ENCODE measurements around the gene ZNF121. TPM values are rescaled to one million over a fixed set of nuclear protein-coding genes. Genes with fewer than 3 reads are reported as not detected.
A peak's percentile ranks its signal among the peaks of the same experiment; 100 is the strongest.

Gene ZNF121
- 61.1 and 66.2 TPM in 2 replicates for total RNA-seq (2022)
- percentile 97 among the genes with signal in this experiment for Bru-seq, nascent RNA
- percentile 97 among the genes with signal in this experiment for BruChase-seq, experiment 1, labeled RNA remaining after a 6-hour chase
- percentile 99 among the genes with signal in this experiment for BruChase-seq, experiment 2, labeled RNA remaining after a 2-hour chase
- long read RNA-seq, partial matches to known transcripts, result 1 of 2 reads
- long read RNA-seq, other reads (novel, unspliced or antisense), result 1 of 2 reads

- Mint-ChIP-seq H3K27ac (ENCODE audit: unreplicated experiment) (peak within 1 kb of the TSS; percentile 93), H3K4me1 (ENCODE audit: low read depth, unreplicated experiment) (peaks cover 17% of the 10 kb centered on the region), H3K27me3 (ENCODE audit: unreplicated experiment) (no peaks in the 10 kb centered on the region), H3K4me3 (ENCODE audit: low read depth, unreplicated experiment) (peak within 1 kb of the TSS; percentile 83), H3K9me3 (ENCODE audit: low read depth, unreplicated experiment) (peaks cover 2% of the 10 kb centered on the region), H3K36me3 (ENCODE audit: insufficient read depth, unreplicated experiment) (peaks cover 42% of the 10 kb centered on the region)
- TF ChIP-seq, protein P1, sequence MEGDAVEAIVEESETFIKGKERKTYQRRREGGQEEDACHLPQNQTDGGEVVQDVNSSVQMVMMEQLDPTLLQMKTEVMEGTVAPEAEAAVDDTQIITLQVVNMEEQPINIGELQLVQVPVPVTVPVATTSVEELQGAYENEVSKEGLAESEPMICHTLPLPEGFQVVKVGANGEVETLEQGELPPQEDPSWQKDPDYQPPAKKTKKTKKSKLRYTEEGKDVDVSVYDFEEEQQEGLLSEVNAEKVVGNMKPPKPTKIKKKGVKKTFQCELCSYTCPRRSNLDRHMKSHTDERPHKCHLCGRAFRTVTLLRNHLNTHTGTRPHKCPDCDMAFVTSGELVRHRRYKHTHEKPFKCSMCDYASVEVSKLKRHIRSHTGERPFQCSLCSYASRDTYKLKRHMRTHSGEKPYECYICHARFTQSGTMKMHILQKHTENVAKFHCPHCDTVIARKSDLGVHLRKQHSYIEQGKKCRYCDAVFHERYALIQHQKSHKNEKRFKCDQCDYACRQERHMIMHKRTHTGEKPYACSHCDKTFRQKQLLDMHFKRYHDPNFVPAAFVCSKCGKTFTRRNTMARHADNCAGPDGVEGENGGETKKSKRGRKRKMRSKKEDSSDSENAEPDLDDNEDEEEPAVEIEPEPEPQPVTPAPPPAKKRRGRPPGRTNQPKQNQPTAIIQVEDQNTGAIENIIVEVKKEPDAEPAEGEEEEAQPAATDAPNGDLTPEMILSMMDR (IDR thresholded peaks at IDR 0.05; ENCODE audit: unreplicated experiment), result no peak
- CTCF ChIA-PET, result interaction anchor here (0.6 kb wide), 1 partner anchor 41 kb away, joined by 3 read pairs; no protein-coding TSS in a partner anchor
- intact Hi-C loops (cut with micrococcal nuclease; ENCODE audit: unreplicated experiment), result loop anchor here (10.0 kb wide), 1 partner anchor 439 kb away; the partner anchor contains the start of gene ZNF317
- TSS peak; percentile 79 for BruUV-seq (replicated peaks)
- DNase-seq, result peak; percentile 77
These were observed at the start of gene ZNF121 for GRCh38 chr19:9584073-9584833. TSS of gene ZNF121 (minus strand) at chr19:9584504. CDS start at chr19:9568097, 16,407 bp downstream.

- H3K9me3 Mint-ChIP-seq (ENCODE audit: low read depth, unreplicated experiment), result peaks cover 5% of the 10 kb centered on the region
- CTCF ChIA-PET, result no interaction called here
- no peak overlapping the region for H3K27ac Mint-ChIP-seq (ENCODE audit: unreplicated experiment)
- H3K4me3 Mint-ChIP-seq (ENCODE audit: low read depth, unreplicated experiment), result no peak overlapping the region
- DNase-seq, result no peak
- TF ChIP-seq, protein P1 (IDR thresholded peaks at IDR 0.05; ENCODE audit: unreplicated experiment), result no peak
- no peaks in the 10 kb centered on the region for H3K4me1 Mint-ChIP-seq (ENCODE audit: low read depth, unreplicated experiment)
- no peaks in the 10 kb centered on the region for H3K27me3 Mint-ChIP-seq (ENCODE audit: unreplicated experiment)
- intact Hi-C loops (cut with micrococcal nuclease; ENCODE audit: unreplicated experiment), result no loop called here
- BruUV-seq (replicated peaks), result no TSS peak
- peaks cover 10% of the 10 kb centered on the region for H3K36me3 Mint-ChIP-seq (ENCODE audit: insufficient read depth, unreplicated experiment)
These were observed 43.6 kb upstream of the ZNF121 start for GRCh38 chr19:9627856-9628255.

GRCh38 chr19:9622531-9622930, 38.2 kb upstream of the ZNF121 start:
- TF ChIP-seq, protein P1 (IDR thresholded peaks at IDR 0.05; ENCODE audit: unreplicated experiment), result no peak
- Mint-ChIP-seq H3K27ac (ENCODE audit: unreplicated experiment) (no peak overlapping the region), H3K36me3 (ENCODE audit: insufficient read depth, unreplicated experiment) (peaks cover 41% of the 10 kb centered on the region), H3K4me1 (ENCODE audit: low read depth, unreplicated experiment) (peaks cover 14% of the 10 kb centered on the region), H3K4me3 (ENCODE audit: low read depth, unreplicated experiment) (peak overlapping the region; percentile 91), H3K27me3 (ENCODE audit: unreplicated experiment) (no peaks in the 10 kb centered on the region), H3K9me3 (ENCODE audit: low read depth, unreplicated experiment) (no peaks in the 10 kb centered on the region)
- intact Hi-C loops (cut with micrococcal nuclease; ENCODE audit: unreplicated experiment), result loop anchor here (5.0 kb wide), 1 partner anchor 35 kb away; no protein-coding TSS in a partner anchor
- CTCF ChIA-PET, result no interaction called here
- no TSS peak for BruUV-seq (replicated peaks)
- DNase-seq, result no peak

DNA sequence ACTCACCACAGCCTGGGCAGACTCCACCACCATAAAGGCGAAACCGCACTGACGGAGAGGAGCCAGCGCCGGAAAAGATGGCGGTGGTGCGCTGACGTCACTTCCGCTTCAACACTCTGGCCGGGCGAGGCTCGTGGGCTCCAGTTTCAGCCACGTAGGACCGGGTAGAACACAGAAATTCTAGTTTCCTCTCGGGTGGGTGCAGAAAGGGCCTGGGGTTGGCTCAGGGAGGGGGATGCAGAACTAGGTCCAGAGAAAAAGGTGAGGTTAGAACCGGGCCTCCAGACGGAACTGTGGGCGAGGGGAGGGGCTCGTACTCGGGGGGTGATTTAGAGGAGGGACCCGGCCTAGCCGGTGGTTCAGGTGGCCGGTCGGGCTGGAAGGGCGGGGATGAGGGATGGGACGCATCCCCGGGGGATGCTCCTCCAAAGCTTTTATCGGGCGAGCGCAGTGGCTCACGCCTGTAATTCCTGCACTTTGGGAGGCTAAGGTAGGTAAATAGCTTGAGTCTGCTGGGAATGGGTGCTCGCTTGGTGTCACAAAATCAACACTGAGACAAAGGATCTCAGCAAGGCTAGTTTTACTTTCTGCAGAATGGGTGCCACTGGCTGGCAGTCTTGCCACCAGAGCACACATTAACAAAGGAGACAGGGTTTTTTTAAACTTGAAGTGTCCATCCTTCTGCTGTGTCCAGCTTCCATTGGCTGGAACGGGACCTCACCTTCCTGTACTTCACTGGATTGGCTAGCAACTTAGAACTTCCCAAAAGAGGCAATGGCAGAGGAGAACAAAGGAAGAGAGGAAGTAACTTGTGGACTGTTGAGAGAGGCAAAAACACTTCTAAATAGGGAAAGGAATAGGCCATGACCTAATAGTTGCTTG, 37.1 kb upstream of the ZNF121 start, which contains the start of gene ZNF561:
Gene ZNF561, minus strand, starts transcription at position 77 of the 882 bp plus-strand sequence. CDS start 1,776 bp downstream, outside the sequence.
- BruUV-seq (replicated peaks), result TSS peak; percentile 96
- H3K4me1 Mint-ChIP-seq (ENCODE audit: low read depth, unreplicated experiment), result peaks cover 14% of the 10 kb centered on the region
- TF ChIP-seq, protein P1 (IDR thresholded peaks at IDR 0.05; ENCODE audit: unreplicated experiment), result no peak
- no peaks in the 10 kb centered on the region for H3K9me3 Mint-ChIP-seq (ENCODE audit: low read depth, unreplicated experiment)
- H3K27me3 Mint-ChIP-seq (ENCODE audit: unreplicated experiment), result no peaks in the 10 kb centered on the region
- CTCF ChIA-PET, result no interaction called here
- peaks cover 52% of the 10 kb centered on the region for H3K36me3 Mint-ChIP-seq (ENCODE audit: insufficient read depth, unreplicated experiment)
- H3K4me3 Mint-ChIP-seq (ENCODE audit: low read depth, unreplicated experiment), result peak within 1 kb of the TSS; percentile 91
- intact Hi-C loops (cut with micrococcal nuclease; ENCODE audit: unreplicated experiment), result loop anchor here (5.0 kb wide), 1 partner anchor 34 kb away; no protein-coding TSS in a partner anchor
- peak; percentile 73 for DNase-seq
- H3K27ac Mint-ChIP-seq (ENCODE audit: unreplicated experiment), result peak within 1 kb of the TSS; percentile 100
